Measurements from ENCODE around the gene ST8SIA1. TPM values are rescaled to one million over a fixed set of nuclear protein-coding genes. Genes with fewer than 3 reads are reported as not detected.

Gene ST8SIA1
- total RNA-seq, 2 experiments from 2014 or later: 5.6 to 5.7 TPM

- no peaks in the 10 kb centered on the region for H3K36me3 Mint-ChIP-seq (ENCODE audit: low read depth)
- H3K9me3 ChIP-seq (ENCODE audit: control insufficient read depth in 1 of 2, insufficient read depth in 1 of 2, low read length in 2 of 2): no peaks in the 10 kb centered on the region
- H3K27ac Mint-ChIP-seq: no peak overlapping the region
- H3K4me3 Mint-ChIP-seq: no peak overlapping the region
- POLR2A ChIA-PET: no interaction called here
- DNase-seq (no peak), ATAC-seq (ENCODE audit: poor library complexity) (no peak)
- H3K9me3 Mint-ChIP-seq: no peaks in the 10 kb centered on the region
- H3K27me3 ChIP-seq (ENCODE audit: control insufficient read depth in 1 of 2, insufficient read depth in 2 of 2, low read length in 2 of 2): no peaks in the 10 kb centered on the region
- no peaks in the 10 kb centered on the region for H3K4me1 Mint-ChIP-seq (ENCODE audit: low read depth)
- no peak overlapping the region for H3K27ac ChIP-seq (ENCODE audit: low read depth in 1 of 2, low read length in 2 of 2)
- CTCF ChIA-PET: no interaction called here
- intact Hi-C loops (cut with DNase I, micrococcal nuclease): no loop called here
- H3K36me3 ChIP-seq (ENCODE audit: insufficient read depth, low read length): no peaks in the 10 kb centered on the region
- no peaks in the 10 kb centered on the region for H3K4me1 ChIP-seq (ENCODE audit: insufficient read depth, low read length)
- no peak for TF ChIP-seq CTCF (IDR thresholded peaks at IDR 0.05)
- H3K4me3 ChIP-seq (ENCODE audit: low read length): no peak overlapping the region
- H3K27me3 Mint-ChIP-seq: no peaks in the 10 kb centered on the region
These were observed 123.4 kb downstream of the ST8SIA1 start for GRCh38 chr12:22211128-22211527.

- H3K4me1 ChIP-seq (ENCODE audit: insufficient read depth, low read length): no peaks in the 10 kb centered on the region
- Mint-ChIP-seq H3K27ac (no peak overlapping the region), H3K4me3 (no peak overlapping the region), H3K4me1 (ENCODE audit: low read depth) (no peaks in the 10 kb centered on the region), H3K36me3 (ENCODE audit: low read depth) (no peaks in the 10 kb centered on the region), H3K27me3 (no peaks in the 10 kb centered on the region), H3K9me3 (peaks cover under 1% of the 10 kb centered on the region)
- intact Hi-C loops (cut with DNase I, micrococcal nuclease): no loop called here
- H3K36me3 ChIP-seq (ENCODE audit: insufficient read depth, low read length): no peaks in the 10 kb centered on the region
- H3K9me3 ChIP-seq (ENCODE audit: control insufficient read depth in 1 of 2, insufficient read depth in 1 of 2, low read length in 2 of 2): no peaks in the 10 kb centered on the region
- H3K27me3 ChIP-seq (ENCODE audit: control insufficient read depth in 1 of 2, insufficient read depth in 2 of 2, low read length in 2 of 2): no peaks in the 10 kb centered on the region
- ChIA-PET POLR2A (interaction anchor here (0.6 kb wide), 1 partner anchor 17 kb away, joined by 3 read pairs; no protein-coding TSS in a partner anchor), CTCF (no interaction called here)
- no peak for ATAC-seq (ENCODE audit: poor library complexity)
- no peak overlapping the region for H3K27ac ChIP-seq (ENCODE audit: low read depth in 1 of 2, low read length in 2 of 2)
- no peak overlapping the region for H3K4me3 ChIP-seq (ENCODE audit: low read length)
- no peak for TF ChIP-seq CTCF (IDR thresholded peaks at IDR 0.05)
- DNase-seq: no peak
These were observed 125.1 kb downstream of the ST8SIA1 start for GRCh38 chr12:22209422-22209821.

- Mint-ChIP-seq H3K4me1 (ENCODE audit: low read depth) (no peaks in the 10 kb centered on the region), H3K36me3 (ENCODE audit: low read depth) (peaks cover 17% of the 10 kb centered on the region), H3K4me3 (no peak overlapping the region), H3K27ac (no peak overlapping the region), H3K9me3 (peaks cover 6% of the 10 kb centered on the region), H3K27me3 (no peaks in the 10 kb centered on the region)
- H3K9me3 ChIP-seq (ENCODE audit: control insufficient read depth in 1 of 2, insufficient read depth in 1 of 2, low read length in 2 of 2): no peaks in the 10 kb centered on the region
- CTCF ChIA-PET: no interaction called here
- peaks cover 6% of the 10 kb centered on the region for H3K36me3 ChIP-seq (ENCODE audit: insufficient read depth, low read length)
- no peak overlapping the region for H3K4me3 ChIP-seq (ENCODE audit: low read length)
- intact Hi-C loops (cut with DNase I, micrococcal nuclease): no loop called here
- no peak overlapping the region for H3K27ac ChIP-seq (ENCODE audit: low read depth in 1 of 2, low read length in 2 of 2)
- H3K27me3 ChIP-seq (ENCODE audit: control insufficient read depth in 1 of 2, insufficient read depth in 2 of 2, low read length in 2 of 2): no peaks in the 10 kb centered on the region
- DNase-seq: no peak
- H3K4me1 ChIP-seq (ENCODE audit: insufficient read depth, low read length): no peaks in the 10 kb centered on the region
- no peak for TF ChIP-seq CTCF (IDR thresholded peaks at IDR 0.05)
- ATAC-seq (ENCODE audit: poor library complexity): no peak
- POLR2A ChIA-PET: no interaction called here
These were observed 128.3 kb downstream of the ST8SIA1 start for GRCh38 chr12:22206111-22206728.
